HepG2 (cell line): Measurements from ENCODE around the gene FBRSL1. TPM values are rescaled to one million over a fixed set of nuclear protein-coding genes. Genes with fewer than 3 reads are reported as not detected.

ENCODE experiments used
- ATAC-seq: fragments of 200-7000 bp; cut with Tn5 transposase; 3 replicates; pipeline ENCODE4 v1.9.1; 2020; ENCODE audit warnings: mild to moderate bottlenecking, moderate library complexity
- BruUV-seq: library from RNA; stranded (reverse); fragments of 400-500 nt; replicated peaks from 2 replicates; lab custom pipeline; 2021; lab: Mats Ljungman, UMichigan
- CTCF ChIA-PET: fragments of 300-600 bp; formaldehyde crosslinking; extraction: SDS; loops from one replicate; lab custom pipeline; 2021; ENCODE audit warnings: low total read pairs, inconsistent platforms, low intra/inter-chr PET ratio; lab: Yijun Ruan, JAX
- POLR2A ChIA-PET: fragments of 350-600 bp; sonication (Branson Sonifier 250); formaldehyde crosslinking; loops from one replicate; lab custom pipeline; 2020; ENCODE audit warnings: antibody characterized with exemption, inconsistent platforms; lab: Yijun Ruan, JAX
- DNase-seq: peaks from one replicate; pipeline ENCODE4 v3.0.0-alpha.2; 2015; ENCODE audit warnings: low spot score
- FAIRE-seq: peaks from 3 replicates; lab custom pipeline; 2011; peaks lifted over from hg19 to GRCh38; lab: Jason Lieb, UNC
- H2AFZ ChIP-seq: one replicate; pipeline ENCODE4 v1.6.1; 2011; ENCODE audit warnings: low read length, inconsistent platforms
- H3K27ac ChIP-seq: fragments of 300-600 bp; 3 replicates; pipeline ENCODE4 v1.8.0; 2011; ENCODE audit warnings: mixed run types, mild to moderate bottlenecking, mixed read lengths, low read length, inconsistent platforms; ENCODE audit not compliant: insufficient read depth; ENCODE audit errors: extremely low read length
- H3K27me3 ChIP-seq, 2 experiments: fragments of 200-600 bp in 1 of 2; 2 replicates in 1 of 2; 3 replicates in 1 of 2; pipeline versions ENCODE4 v1.6.0 to v1.8.0; 2011; ENCODE audit warnings: low read length in 2 of 2, mild to moderate bottlenecking in 2 of 2, moderate library complexity in 2 of 2, inconsistent platforms in 1 of 2; ENCODE audit not compliant: insufficient read depth in 2 of 2, control insufficient read depth in 1 of 2
- H3K36me3 ChIP-seq, 2 experiments: fragments of 200-600 bp in 1 of 2; replicated peaks in 1 of 2; 2 replicates in 1 of 2; 3 replicates in 1 of 2; pipeline versions ENCODE4 v1.5.1 to v1.8.0; 2011; ENCODE audit warnings: low read length in 2 of 2, inconsistent platforms in 1 of 2; ENCODE audit not compliant: insufficient read depth in 2 of 2, control insufficient read depth in 1 of 2
- H3K4me1 ChIP-seq: 2 replicates; pipeline ENCODE4 v1.5.1; 2012; ENCODE audit warnings: low read length, inconsistent platforms; ENCODE audit not compliant: insufficient read depth
- H3K4me2 ChIP-seq: 2 replicates; pipeline ENCODE4 v1.6.0; 2011; ENCODE audit warnings: low read depth, low read length, inconsistent platforms
- H3K4me3 ChIP-seq, 3 experiments: fragments of 200-600 bp in 1 of 3; sonication (generic), shearing (Covaris generic) in 1 of 3; replicated peaks in 1 of 3; 2 replicates each; pipeline ENCODE4 v1.5.1; 2011 to 2016; ENCODE audit warnings: low read length in 3 of 3, inconsistent platforms in 2 of 3, low read depth in 2 of 3, mild to moderate bottlenecking in 2 of 3, control low read depth in 1 of 3, mixed read lengths in 1 of 3; ENCODE audit not compliant: insufficient read depth in 1 of 3
- H3K79me2 ChIP-seq: one replicate; pipeline ENCODE4 v1.6.1; 2011; ENCODE audit warnings: low read length, inconsistent platforms; ENCODE audit not compliant: insufficient read depth
- H3K9ac ChIP-seq: 2 replicates; pipeline ENCODE4 v1.6.0; 2011; ENCODE audit warnings: mild to moderate bottlenecking, low read depth, low read length, inconsistent platforms; ENCODE audit not compliant: insufficient read depth
- H3K9me3 ChIP-seq: 2 replicates; pipeline ENCODE4 v1.5.1; 2012; ENCODE audit warnings: mild to moderate bottlenecking, low read length
- H4K20me1 ChIP-seq: 2 replicates; pipeline ENCODE4 v1.6.0; 2011; ENCODE audit warnings: inconsistent platforms, mild to moderate bottlenecking, low read length, moderate library complexity; ENCODE audit not compliant: insufficient read depth
- SOX6 ChIP-seq, 2 experiments: fragments of 450-650 bp in 1 of 2; sonication (generic) in 1 of 2; formaldehyde crosslinking in 1 of 2; IDR thresholded peaks; 2 replicates each; pipeline versions ENCODE4 v1.4.0 to v1.6.1; 2017 to 2020; ENCODE audit warnings: antibody characterized with exemption in 1 of 2, mild to moderate bottlenecking in 1 of 2, missing genetic modification reagents in 1 of 2
- WGBS: methylation state at CpG from one replicate; pipeline ENCODE4 v1.1.6; 2017; ENCODE audit warnings: low lambda C conversion rate; 5-methylcytosine and 5-hydroxymethylcytosine counted together
- in situ Hi-C: cut with HindIII; loops from 2 replicates; pipeline ENCODE4 v1.10.0; 2017; ENCODE audit warnings: low pct_unique_long_range_greater_than_20kb; ENCODE audit not compliant: extremely low pct_ligation_motif_present
- intact Hi-C: fragments of 100-400 bp; cut with micrococcal nuclease; formaldehyde crosslinking; loops from one replicate; pipeline ENCODE4 v1.10.0; 2022; ENCODE audit not compliant: unreplicated experiment
- polyA plus RNA-seq, 8 experiments: library from polyadenylated mRNA; depleted of rRNA in 3 of 8; stranded (reverse) in 7 of 8; unstranded in 1 of 8; fragments of >200 nt; fragmentation: Illumina TruSeq in 4 of 8; extraction: Trizol in 4 of 8; gene quantifications; 2 replicates each; pipeline versions ENCODE4 v1.2.1 to v1.2.3, GENCODE V29; 2011 to 2016; ENCODE audit warnings: low read depth in 4 of 8, missing spikeins in 1 of 8, mixed read lengths in 1 of 8; ENCODE audit not compliant: insufficient read depth in 1 of 8
- total RNA-seq, 5 experiments: library from RNA; depleted of rRNA; stranded (reverse); fragments of >200 nt; fragmentation: Illumina TruSeq; extraction: Trizol; gene quantifications; 2 replicates each; pipeline ENCODE4 v1.2.3, GENCODE V29; 2016; ENCODE audit warnings: low read depth in 1 of 5
- TF ChIP-seq, protein P1 (sequence below): sonication (generic); formaldehyde crosslinking; IDR thresholded peaks from 2 replicates; pipeline ENCODE4 v1.8.0; 2022; ENCODE audit warnings: mild to moderate bottlenecking, missing genetic modification reagents
- TF ChIP-seq, protein P2 (sequence below): sonication (generic); formaldehyde crosslinking; IDR thresholded peaks from 2 replicates; pipeline ENCODE4 v1.4.0; 2020; ENCODE audit warnings: missing genetic modification reagents

FBRSL1 gene
- total and polyA plus RNA-seq, 2 of the 13 experiments (the other 11 are each of a cell fraction or from before 2014, with no cell fraction given) = 3.6 to 7.9 TPM

DNA sequence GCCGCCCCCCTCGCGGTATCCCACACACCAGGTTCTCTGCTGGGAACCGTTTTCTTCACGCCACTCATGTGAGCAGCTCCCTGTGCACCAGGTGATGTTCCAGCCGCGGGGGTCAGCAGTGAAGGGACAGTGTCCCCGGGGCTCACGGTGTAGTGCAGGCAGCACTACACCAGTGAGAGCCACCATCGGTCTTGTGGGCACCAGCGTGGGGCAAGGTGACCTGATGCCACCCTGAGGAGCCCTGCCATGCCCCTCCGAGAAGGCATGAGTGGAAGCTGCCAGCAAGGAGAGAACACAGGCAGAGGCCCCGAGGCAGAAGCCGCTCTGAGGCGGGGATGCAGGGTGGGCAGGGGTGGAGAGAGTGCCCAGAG, 11.5 kb upstream of the FBRSL1 start:
- FAIRE-seq = no peak
- H3K27ac ChIP-seq = no peak overlapping the region
- H3K36me3 ChIP-seq = no peaks in the 10 kb centered on the region
- no peaks in the 10 kb centered on the region for H3K79me2 ChIP-seq
- peaks cover 15 to 74% of the 10 kb centered on the region in 2 experiments for H3K27me3 ChIP-seq
- WGBS = 22% methylated on average over 7 of the region's 15 CpGs
- H4K20me1 ChIP-seq = no peaks in the 10 kb centered on the region
- H3K4me3 ChIP-seq = no peak overlapping the region
- BruUV-seq = no TSS peak
- no peak overlapping the region for H2AFZ ChIP-seq
- intact Hi-C loops = loop anchor here (10.0 kb wide), 1 partner anchor 54 kb away; no protein-coding TSS in a partner anchor
- in situ Hi-C loops = no loop called here
- H3K9ac ChIP-seq = no peak overlapping the region
- no peak for TF ChIP-seq SOX6 (IDR thresholded peaks at IDR 0.05)
- TF ChIP-seq SOX6 (CRISPR knock-in tag; IDR thresholded peaks at IDR 0.05) = no peak
- TF ChIP-seq, protein P1, sequence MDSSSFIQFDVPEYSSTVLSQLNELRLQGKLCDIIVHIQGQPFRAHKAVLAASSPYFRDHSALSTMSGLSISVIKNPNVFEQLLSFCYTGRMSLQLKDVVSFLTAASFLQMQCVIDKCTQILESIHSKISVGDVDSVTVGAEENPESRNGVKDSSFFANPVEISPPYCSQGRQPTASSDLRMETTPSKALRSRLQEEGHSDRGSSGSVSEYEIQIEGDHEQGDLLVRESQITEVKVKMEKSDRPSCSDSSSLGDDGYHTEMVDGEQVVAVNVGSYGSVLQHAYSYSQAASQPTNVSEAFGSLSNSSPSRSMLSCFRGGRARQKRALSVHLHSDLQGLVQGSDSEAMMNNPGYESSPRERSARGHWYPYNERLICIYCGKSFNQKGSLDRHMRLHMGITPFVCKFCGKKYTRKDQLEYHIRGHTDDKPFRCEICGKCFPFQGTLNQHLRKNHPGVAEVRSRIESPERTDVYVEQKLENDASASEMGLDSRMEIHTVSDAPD (CRISPR knock-in tag) = no peak
- TF ChIP-seq, protein P2, sequence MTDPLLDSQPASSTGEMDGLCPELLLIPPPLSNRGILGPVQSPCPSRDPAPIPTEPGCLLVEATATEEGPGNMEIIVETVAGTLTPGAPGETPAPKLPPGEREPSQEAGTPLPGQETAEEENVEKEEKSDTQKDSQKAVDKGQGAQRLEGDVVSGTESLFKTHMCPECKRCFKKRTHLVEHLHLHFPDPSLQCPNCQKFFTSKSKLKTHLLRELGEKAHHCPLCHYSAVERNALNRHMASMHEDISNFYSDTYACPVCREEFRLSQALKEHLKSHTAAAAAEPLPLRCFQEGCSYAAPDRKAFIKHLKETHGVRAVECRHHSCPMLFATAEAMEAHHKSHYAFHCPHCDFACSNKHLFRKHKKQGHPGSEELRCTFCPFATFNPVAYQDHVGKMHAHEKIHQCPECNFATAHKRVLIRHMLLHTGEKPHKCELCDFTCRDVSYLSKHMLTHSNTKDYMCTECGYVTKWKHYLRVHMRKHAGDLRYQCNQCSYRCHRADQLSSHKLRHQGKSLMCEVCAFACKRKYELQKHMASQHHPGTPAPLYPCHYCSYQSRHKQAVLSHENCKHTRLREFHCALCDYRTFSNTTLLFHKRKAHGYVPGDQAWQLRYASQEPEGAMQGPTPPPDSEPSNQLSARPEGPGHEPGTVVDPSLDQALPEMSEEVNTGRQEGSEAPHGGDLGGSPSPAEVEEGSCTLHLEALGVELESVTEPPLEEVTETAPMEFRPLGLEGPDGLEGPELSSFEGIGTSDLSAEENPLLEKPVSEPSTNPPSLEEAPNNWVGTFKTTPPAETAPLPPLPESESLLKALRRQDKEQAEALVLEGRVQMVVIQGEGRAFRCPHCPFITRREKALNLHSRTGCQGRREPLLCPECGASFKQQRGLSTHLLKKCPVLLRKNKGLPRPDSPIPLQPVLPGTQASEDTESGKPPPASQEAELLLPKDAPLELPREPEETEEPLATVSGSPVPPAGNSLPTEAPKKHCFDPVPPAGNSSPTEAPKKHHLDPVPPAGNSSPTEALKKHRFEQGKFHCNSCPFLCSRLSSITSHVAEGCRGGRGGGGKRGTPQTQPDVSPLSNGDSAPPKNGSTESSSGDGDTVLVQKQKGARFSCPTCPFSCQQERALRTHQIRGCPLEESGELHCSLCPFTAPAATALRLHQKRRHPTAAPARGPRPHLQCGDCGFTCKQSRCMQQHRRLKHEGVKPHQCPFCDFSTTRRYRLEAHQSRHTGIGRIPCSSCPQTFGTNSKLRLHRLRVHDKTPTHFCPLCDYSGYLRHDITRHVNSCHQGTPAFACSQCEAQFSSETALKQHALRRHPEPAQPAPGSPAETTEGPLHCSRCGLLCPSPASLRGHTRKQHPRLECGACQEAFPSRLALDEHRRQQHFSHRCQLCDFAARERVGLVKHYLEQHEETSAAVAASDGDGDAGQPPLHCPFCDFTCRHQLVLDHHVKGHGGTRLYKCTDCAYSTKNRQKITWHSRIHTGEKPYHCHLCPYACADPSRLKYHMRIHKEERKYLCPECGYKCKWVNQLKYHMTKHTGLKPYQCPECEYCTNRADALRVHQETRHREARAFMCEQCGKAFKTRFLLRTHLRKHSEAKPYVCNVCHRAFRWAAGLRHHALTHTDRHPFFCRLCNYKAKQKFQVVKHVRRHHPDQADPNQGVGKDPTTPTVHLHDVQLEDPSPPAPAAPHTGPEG (CRISPR knock-in tag) = no peak
- no peaks in the 10 kb centered on the region; the same call in 1 of the 2 replicates for H3K4me1 ChIP-seq
- no peaks in the 10 kb centered on the region for H3K9me3 ChIP-seq
- DNase-seq = no peak
- CTCF ChIA-PET = interaction anchor here (2.1 kb wide), 1 partner anchor 45 kb away, joined by 7 read pairs; no protein-coding TSS in a partner anchor
- POLR2A ChIA-PET = no interaction called here
- no peak overlapping the region for H3K4me2 ChIP-seq
- no peak; the same call in 2 of the 3 replicates for ATAC-seq
